Measurements from ENCODE around the gene PCDH19. TPM values are rescaled to one million over a fixed set of nuclear protein-coding genes. Genes with fewer than 3 reads are reported as not detected.
A peak's percentile ranks its signal among the peaks of the same experiment; 100 is the strongest.

PCDH19 gene
- polyA plus RNA-seq (0.01 TPM in 2 of 3 replicates, not detected in the other), polyA minus RNA-seq (0.03 TPM in 1 of 3 replicates, not detected in the others)
- polyA plus RNA-seq (2011; ENCODE audit: low read depth) = not detected
- polyA plus RNA-seq (2011; cell fraction: cytosol; rRNA removed) = 0.01 TPM in 1 of 2 replicates, not detected in the other
- 0.03 and 0.05 TPM in 2 replicates for polyA plus RNA-seq (2011; cell fraction: nucleus; rRNA removed)
- 0.02 and 0.07 TPM in 2 replicates for polyA plus RNA-seq (2012; ENCODE audit: low replicate concordance)
- not detected for polyA minus RNA-seq (2011; cell fraction: cytosol; rRNA and poly(A)+ RNA removed)
- 0.11 and 0.16 TPM in 2 replicates for polyA minus RNA-seq (2011; cell fraction: nucleus; rRNA and poly(A)+ RNA removed)

GRCh38 chrX:100409610-100410590 is at the start of gene PCDH19:
Gene PCDH19 (minus strand): TSS chrX:100410273. CDS start chrX:100408597, 1,676 bp downstream.
- DNase-seq (ENCODE audit: low read depth, low spot score) = no peak
- H3K9me1 ChIP-seq (ENCODE audit: control insufficient read depth, extremely low read depth, insufficient read depth, low read length) = no peaks in the 10 kb centered on the region
- H3K9ac ChIP-seq (ENCODE audit: control insufficient read depth, extremely low read depth, insufficient read depth, low read length) = no peak within 1 kb of the TSS
- H2AFZ ChIP-seq (ENCODE audit: control insufficient read depth, low read length) = peak within 1 kb of the TSS; percentile 11
- peaks cover 57% of the 10 kb centered on the region for H3K27me3 ChIP-seq (ENCODE audit: control insufficient read depth, extremely low read depth, insufficient read depth, low read length)
- peak within 1 kb of the TSS; percentile 51 for H3K4me2 ChIP-seq (ENCODE audit: control insufficient read depth, extremely low read depth, insufficient read depth, low read depth, low read length)
- peak within 1 kb of the TSS in 2 of 3 experiments; percentile 9 to 22 for H3K4me3 ChIP-seq (ENCODE audit: control insufficient read depth in 2 of 3, extremely low read depth in 1 of 3, insufficient read depth in 2 of 3, low read depth in 1 of 3, low read length in 3 of 3)
- H3K79me2 ChIP-seq (ENCODE audit: control insufficient read depth, insufficient read depth, low read length) = no peaks in the 10 kb centered on the region
- H3K9me3 ChIP-seq (ENCODE audit: control insufficient read depth, low read depth, low read length) = peaks cover 16% of the 10 kb centered on the region
- dilution Hi-C loops (cut with MboI; ENCODE audit: extremely low pct_ligation_motif_present, low sequenced_read_pairs) = no loop called here
- no peaks in the 10 kb centered on the region for H3K4me1 ChIP-seq (ENCODE audit: control insufficient read depth, extremely low read depth, insufficient read depth, low read length)
- no peak for FAIRE-seq
- TF ChIP-seq CTCF (optimal IDR thresholded peaks at IDR 0.05 in 1 of 3, IDR thresholded peaks at IDR 0.05 in 1 of 3, conservative IDR thresholded peaks at IDR 0.05 in 1 of 3; ENCODE audit: extremely low read depth in 1 of 3, insufficient read depth in 2 of 3, low read length in 3 of 3) (no peak), EZH2 (IDR thresholded peaks at IDR 0.05; ENCODE audit: low read length) (peak; percentile 14)
- no peak within 1 kb of the TSS for H3K27ac ChIP-seq (ENCODE audit: control insufficient read depth, insufficient read depth, low read length)
- H3K36me3 ChIP-seq (ENCODE audit: control insufficient read depth in 2 of 2, extremely low read depth in 1 of 2, insufficient read depth in 2 of 2, low read length in 2 of 2) = no peaks in the 10 kb centered on the region
- no peaks in the 10 kb centered on the region for H4K20me1 ChIP-seq (ENCODE audit: control insufficient read depth, extremely low read depth, insufficient read depth, low read length)

GRCh38 chrX:100449696-100450608 is 39.9 kb upstream of the PCDH19 start:
- H3K9me1 ChIP-seq (ENCODE audit: control insufficient read depth, extremely low read depth, insufficient read depth, low read length) = no peaks in the 10 kb centered on the region
- TF ChIP-seq EZH2 (IDR thresholded peaks at IDR 0.05; ENCODE audit: low read length) (no peak), CTCF (optimal IDR thresholded peaks at IDR 0.05 in 1 of 3, IDR thresholded peaks at IDR 0.05 in 1 of 3, conservative IDR thresholded peaks at IDR 0.05 in 1 of 3; ENCODE audit: extremely low read depth in 1 of 3, insufficient read depth in 2 of 3, low read length in 3 of 3) (no peak)
- no peaks in the 10 kb centered on the region for H3K27me3 ChIP-seq (ENCODE audit: control insufficient read depth, extremely low read depth, insufficient read depth, low read length)
- H3K79me2 ChIP-seq (ENCODE audit: control insufficient read depth, insufficient read depth, low read length) = no peaks in the 10 kb centered on the region
- no peaks in the 10 kb centered on the region for H3K4me1 ChIP-seq (ENCODE audit: control insufficient read depth, extremely low read depth, insufficient read depth, low read length)
- no peaks in the 10 kb centered on the region for H3K36me3 ChIP-seq (ENCODE audit: control insufficient read depth in 2 of 2, extremely low read depth in 1 of 2, insufficient read depth in 2 of 2, low read length in 2 of 2)
- DNase-seq (ENCODE audit: low read depth, low spot score) = no peak
- no peak overlapping the region for H3K4me2 ChIP-seq (ENCODE audit: control insufficient read depth, extremely low read depth, insufficient read depth, low read depth, low read length)
- H3K4me3 ChIP-seq (ENCODE audit: control insufficient read depth in 2 of 3, extremely low read depth in 1 of 3, insufficient read depth in 2 of 3, low read depth in 1 of 3, low read length in 3 of 3) = no peak overlapping the region
- no peak for FAIRE-seq
- H3K9ac ChIP-seq (ENCODE audit: control insufficient read depth, extremely low read depth, insufficient read depth, low read length) = no peak overlapping the region
- H2AFZ ChIP-seq (ENCODE audit: control insufficient read depth, low read length) = peak overlapping the region; percentile 12
- no peak overlapping the region for H3K27ac ChIP-seq (ENCODE audit: control insufficient read depth, insufficient read depth, low read length)
- no peaks in the 10 kb centered on the region for H4K20me1 ChIP-seq (ENCODE audit: control insufficient read depth, extremely low read depth, insufficient read depth, low read length)
- dilution Hi-C loops (cut with MboI; ENCODE audit: extremely low pct_ligation_motif_present, low sequenced_read_pairs) = no loop called here
- H3K9me3 ChIP-seq (ENCODE audit: control insufficient read depth, low read depth, low read length) = no peaks in the 10 kb centered on the region
